ACHN (cell line): ENCODE results near the gene TMEM229B.

Source experiments
- DNase-seq: peaks from one replicate; pipeline ENCODE4 v3.0.0-alpha.2; 2015
- in situ Hi-C: cut with HindIII; loops from 2 replicates; pipeline ENCODE4 v1.10.0; 2017; ENCODE audit warnings: low sequenced_read_pairs, low pct_ligation_motif_present, low pct_unique_long_range_greater_than_20kb

The TMEM229B gene

GRCh38 chr14:67517083-67517482 is 28.6 kb upstream of the TMEM229B start:
- DNase-seq, result peak; percentile 35

DNA sequence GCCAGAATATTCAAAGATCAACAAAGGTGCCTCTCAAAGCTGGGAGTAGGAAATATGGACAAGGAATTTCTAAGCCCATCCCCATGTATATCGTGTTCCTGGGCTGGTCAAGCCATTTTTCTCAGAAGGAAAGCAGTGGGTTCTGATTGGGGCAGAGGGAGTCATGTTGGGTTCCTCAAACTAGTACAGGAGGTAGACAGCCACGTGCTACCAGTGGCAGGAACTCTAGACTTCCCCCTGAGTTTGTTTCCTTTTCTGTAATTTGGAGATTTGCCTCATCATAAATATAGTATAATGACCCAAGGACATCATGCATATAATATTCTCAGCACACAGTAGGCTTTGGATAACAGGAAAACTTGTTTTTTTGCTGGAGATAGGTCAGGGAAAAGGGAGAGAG is 28.2 kb upstream of the TMEM229B start:
- in situ Hi-C loops, result no loop called here
- no peak for DNase-seq

More at GRCh38 chr14:67517083-67517482, 28.6 kb upstream of the TMEM229B start:
- in situ Hi-C loops, result no loop called here

GRCh38 chr14:67515386-67516079 is 27.0 kb upstream of the TMEM229B start:
- in situ Hi-C loops, result no loop called here
- DNase-seq, result no peak

DNA sequence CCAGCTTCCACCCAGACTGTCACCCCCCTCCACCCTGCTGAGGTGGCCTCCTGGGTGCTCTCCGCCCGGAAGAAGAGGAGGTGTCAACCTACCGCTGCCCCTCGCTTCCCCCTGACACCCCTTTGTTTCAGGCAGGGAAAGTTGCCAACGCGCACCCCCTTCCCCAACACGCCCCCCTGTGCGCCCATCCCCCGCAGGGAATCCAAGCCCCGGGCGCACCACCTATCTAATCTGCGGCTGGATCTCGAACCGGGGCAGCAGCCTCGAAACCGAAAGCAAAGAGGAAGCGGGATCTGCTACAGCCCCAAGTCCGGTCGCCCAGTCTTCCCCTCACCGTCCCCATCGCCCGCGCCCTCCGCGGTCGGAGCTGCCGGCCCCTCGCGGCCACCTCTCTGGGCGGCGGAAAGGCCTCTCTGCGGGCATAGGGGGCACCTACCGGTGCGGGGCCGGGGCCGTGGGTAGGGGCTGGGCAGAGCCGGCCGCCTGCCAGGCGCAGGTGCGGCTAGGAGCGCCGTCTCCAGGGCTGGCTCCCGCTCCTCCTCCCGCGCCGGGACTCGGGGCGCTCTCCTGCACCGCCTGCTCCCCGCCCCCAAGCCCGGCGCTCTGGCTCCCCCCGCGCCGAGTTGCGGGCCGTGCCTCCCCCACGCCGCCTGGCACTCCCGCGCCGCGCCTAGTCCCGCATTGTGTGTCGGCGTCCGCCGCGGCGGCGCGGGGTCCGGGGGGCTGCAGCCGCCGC is 26.3 kb upstream of the TMEM229B start:
- in situ Hi-C loops, result no loop called here
- peak; percentile 42 for DNase-seq

- no peak for DNase-seq
- in situ Hi-C loops, result no loop called here
Observed at GRCh38 chr14:67514203-67514607, 25.7 kb upstream of the TMEM229B start.

DNA sequence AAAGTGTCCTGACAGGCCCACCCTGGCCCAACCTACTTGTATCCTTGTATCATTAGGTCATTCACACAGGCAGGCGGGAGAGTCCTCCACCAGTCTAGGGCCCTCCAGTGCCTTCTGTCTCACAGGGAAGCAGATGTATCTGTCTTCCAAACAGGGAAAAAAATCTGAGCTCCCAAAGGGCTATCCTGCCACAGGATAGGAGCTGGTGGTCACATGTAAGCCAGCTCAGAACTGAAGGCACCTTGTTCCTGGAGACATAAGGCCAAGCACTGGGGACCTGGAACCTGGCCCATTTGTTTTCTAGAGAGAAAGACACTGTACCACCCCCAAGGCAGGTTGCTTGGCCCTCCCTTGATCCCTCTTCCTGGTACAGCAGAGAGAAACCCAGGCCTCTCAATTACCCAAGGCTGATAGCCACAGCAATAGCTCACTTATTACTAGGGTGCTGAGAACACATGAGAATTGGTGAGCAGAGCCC is 25.1 kb upstream of the TMEM229B start:
- in situ Hi-C loops, result no loop called here
- no peak for DNase-seq

DNA sequence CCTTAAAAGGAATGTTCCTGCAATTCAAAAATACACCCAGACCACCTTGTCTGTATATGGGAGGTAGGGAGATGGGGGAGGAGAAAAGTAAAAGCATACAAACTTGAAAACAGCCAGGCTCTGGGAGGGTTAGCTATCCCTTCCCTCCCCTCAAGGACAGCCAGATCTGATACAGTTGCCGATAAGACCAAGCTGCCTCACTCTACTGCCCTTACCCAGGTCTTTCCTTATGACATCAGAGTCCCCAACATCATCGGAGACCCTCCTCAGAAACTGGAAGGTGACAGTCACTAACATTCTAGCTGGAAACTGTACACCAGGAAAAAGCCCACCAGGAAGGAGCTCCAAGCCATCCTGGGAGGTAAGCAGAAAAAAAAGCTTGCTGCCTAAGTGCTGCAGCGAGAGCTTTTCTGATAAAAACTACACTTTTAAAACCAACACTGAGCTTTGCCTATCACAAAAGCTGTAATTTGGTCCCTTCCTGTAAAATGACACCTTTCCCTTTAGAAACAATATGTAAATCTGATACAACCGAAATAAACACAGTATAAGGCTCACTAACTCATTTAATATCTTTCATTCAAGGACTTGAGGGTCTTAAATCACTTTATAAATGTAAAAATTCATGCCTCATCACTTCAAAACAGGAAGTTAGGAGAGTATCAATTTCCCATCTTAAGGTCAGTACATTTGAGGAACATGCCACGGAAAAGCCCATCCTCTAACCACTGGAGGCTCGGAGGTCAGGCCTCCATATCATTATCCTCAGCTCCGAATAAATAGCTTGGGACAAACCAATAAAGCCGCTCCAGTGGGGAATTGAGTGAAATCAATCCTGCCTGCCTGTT is 24.2 kb upstream of the TMEM229B start:
- no peak for DNase-seq
- in situ Hi-C loops, result no loop called here

GRCh38 chr14:67510836-67511235 is 22.3 kb upstream of the TMEM229B start:
- no peak for DNase-seq

GRCh38 chr14:67510121-67510520 is 21.6 kb upstream of the TMEM229B start:
- DNase-seq, result no peak

More at GRCh38 chr14:67510836-67511235, 22.3 kb upstream of the TMEM229B start:
- in situ Hi-C loops, result no loop called here

DNA sequence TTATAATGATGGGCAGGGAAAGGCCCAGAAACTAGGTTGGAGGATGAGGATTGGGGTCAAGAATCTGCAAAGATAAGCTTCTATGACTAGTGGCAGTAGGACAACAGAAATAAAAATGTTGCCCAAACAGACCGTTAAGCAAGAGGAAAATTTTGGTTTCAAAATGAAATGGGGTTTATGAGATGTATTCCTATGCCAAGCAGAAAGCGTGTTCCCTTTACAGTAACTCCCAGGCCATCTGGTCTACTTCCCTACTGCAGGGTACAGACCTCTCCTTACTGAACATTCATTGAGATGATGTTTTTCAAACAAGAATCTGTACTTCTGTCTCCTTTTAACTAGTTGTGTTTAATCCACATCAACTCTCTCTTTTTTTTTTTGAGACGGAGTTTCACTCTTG is 20.4 kb upstream of the TMEM229B start:
- DNase-seq, result no peak
- in situ Hi-C loops, result no loop called here

More at GRCh38 chr14:67510121-67510520, 21.6 kb upstream of the TMEM229B start:
- in situ Hi-C loops, result no loop called here

DNA sequence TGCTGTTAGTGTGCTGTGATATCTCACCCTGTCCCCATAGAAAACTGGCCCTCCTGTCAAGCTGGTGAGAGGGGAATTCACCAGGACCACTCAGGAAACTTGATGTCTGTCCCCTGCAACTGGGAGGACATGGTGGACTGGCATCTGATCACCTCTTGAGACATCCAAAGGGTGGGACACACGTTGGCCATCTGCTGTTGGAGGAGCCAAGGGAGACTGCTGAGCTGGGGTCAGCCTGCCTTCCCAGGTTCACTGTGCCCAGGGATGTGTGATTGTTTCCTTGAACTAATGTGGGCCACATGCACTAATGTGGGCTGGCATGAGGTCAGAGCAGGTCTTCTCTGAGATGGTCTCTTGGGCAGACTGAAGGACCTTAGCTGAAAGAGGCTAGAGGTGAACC is 16.7 kb upstream of the TMEM229B start:
- no peak for DNase-seq
- in situ Hi-C loops, result no loop called here

DNA sequence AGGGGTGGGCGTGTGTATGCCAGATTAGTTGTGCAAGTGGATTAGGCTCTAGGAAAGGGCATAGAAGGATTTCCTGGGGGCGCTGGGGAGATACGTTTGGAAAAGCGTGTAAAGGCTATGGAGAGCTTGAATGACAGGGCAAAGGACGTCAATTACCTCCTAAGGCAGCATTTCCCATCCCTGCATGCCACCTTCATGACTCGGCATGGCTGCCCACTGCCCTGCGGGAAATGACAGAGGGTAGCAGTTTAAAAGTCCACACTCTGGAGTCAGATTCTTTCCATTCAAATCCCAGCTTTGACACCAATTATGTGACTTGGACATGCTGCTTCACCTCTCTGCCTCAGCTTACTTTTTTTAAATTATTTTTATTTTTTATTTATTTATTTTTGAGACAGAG is 14.8 kb upstream of the TMEM229B start:
- DNase-seq, result no peak
- in situ Hi-C loops, result no loop called here

GRCh38 chr14:67502867-67503266 is 14.3 kb upstream of the TMEM229B start:
- DNase-seq, result no peak
- in situ Hi-C loops, result no loop called here

- in situ Hi-C loops, result no loop called here
- no peak for DNase-seq
Observed at GRCh38 chr14:67501670-67502069, 13.1 kb upstream of the TMEM229B start.

DNA sequence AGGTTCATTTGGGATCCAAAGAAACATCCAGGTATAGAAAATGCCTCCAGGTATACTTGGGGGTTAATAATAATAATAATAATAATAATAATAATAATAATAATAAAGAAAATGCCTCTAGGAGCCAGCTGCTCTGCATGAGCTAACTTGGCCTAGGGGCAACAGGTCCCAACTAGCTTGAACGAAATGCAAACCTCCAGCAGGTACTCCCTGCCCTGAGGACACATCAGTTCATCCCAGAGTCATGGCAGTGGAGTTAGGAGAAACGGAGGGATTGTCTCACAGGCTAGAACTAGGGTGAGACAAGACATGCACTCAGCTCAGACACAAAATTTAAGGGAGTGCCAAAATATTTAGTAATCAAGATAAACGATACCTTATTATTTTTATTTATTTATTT is 12.5 kb upstream of the TMEM229B start:
- in situ Hi-C loops, result no loop called here
- no peak for DNase-seq

GRCh38 chr14:67497716-67498115 is 9.2 kb upstream of the TMEM229B start:
- DNase-seq, result no peak
- in situ Hi-C loops, result no loop called here

GRCh38 chr14:67497216-67497615 is 8.7 kb upstream of the TMEM229B start:
- no peak for DNase-seq
- in situ Hi-C loops, result no loop called here

GRCh38 chr14:67495827-67496226 is 7.3 kb upstream of the TMEM229B start:
- DNase-seq, result no peak
- in situ Hi-C loops, result no loop called here

GRCh38 chr14:67493092-67493717 is 4.7 kb upstream of the TMEM229B start:
- no peak for DNase-seq
- in situ Hi-C loops, result no loop called here
